GM23248 (cell line): ENCODE results near the gene FOXO1.

Experiments
- EZH2 ChIP-seq: fragments of 200-600 bp; sonication (generic); IDR thresholded peaks from 2 replicates; pipeline ENCODE4 v1.6.1; 2018; ENCODE audit warnings: antibody characterized with exemption, mild to moderate bottlenecking; ENCODE audit not compliant: insufficient read depth, poor library complexity, severe bottlenecking
- EZH2phosphoT487 ChIP-seq: fragments of 200-600 bp; sonication (generic); IDR thresholded peaks from 2 replicates; pipeline ENCODE4 v1.6.1; 2018; ENCODE audit warnings: antibody characterized with exemption, moderate library complexity, mild to moderate bottlenecking, low read depth; ENCODE audit not compliant: insufficient read depth

- no peak for TF ChIP-seq EZH2
- no peak for TF ChIP-seq EZH2phosphoT487
Observed at GRCh38 chr13:40580566-40581276, 85.7 kb downstream of the FOXO1 start.
